Measurements from ENCODE around the gene PSME3IP1.

PSME3IP1 gene

GRCh38 chr16:57143149-57143921, 42.5 kb downstream of the PSME3IP1 start:
- no peak for DNase-seq

GRCh38 chr16:57141822-57142631, 43.8 kb downstream of the PSME3IP1 start:
- no peak for DNase-seq

DNA sequence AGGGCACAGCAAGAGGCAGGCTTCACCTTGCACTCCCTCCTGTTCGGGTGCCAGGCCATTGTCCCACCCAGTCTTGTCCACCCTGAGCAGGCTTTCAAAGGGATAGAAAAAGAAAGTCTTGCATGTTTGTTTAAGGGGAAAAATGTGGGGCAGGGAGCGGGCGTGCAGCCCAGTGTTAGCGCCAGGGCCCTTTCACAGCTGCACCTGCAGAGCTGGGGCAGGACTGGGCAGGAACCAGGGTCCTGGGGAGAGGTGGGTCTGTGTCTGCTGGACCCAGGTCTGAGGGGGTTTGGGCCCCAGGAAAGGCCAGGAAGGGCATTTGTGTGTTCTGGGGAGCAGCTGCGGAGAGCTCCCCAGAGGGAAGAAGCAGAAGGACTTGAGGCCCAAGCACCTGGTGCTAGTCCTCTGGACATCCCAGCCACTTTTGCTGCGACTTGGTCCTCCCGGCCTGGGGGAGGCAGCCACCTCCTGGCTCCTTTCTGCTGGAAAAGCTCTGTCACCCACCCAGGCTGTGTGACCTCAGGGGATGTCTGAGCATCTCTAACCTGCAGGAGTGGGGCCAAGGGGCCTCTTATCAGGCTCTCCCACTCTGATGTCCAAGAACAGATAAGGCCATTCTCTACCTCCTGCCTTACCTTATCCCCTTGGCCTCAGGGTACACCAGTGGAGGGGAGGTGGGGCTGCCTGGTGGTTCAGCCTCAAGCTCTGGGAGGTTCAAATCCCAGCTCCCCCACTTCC, 44.7 kb downstream of the PSME3IP1 start:
- no peak for DNase-seq

- no peak for DNase-seq
Observed at GRCh38 chr16:57138281-57138935, 47.4 kb downstream of the PSME3IP1 start.

DNA sequence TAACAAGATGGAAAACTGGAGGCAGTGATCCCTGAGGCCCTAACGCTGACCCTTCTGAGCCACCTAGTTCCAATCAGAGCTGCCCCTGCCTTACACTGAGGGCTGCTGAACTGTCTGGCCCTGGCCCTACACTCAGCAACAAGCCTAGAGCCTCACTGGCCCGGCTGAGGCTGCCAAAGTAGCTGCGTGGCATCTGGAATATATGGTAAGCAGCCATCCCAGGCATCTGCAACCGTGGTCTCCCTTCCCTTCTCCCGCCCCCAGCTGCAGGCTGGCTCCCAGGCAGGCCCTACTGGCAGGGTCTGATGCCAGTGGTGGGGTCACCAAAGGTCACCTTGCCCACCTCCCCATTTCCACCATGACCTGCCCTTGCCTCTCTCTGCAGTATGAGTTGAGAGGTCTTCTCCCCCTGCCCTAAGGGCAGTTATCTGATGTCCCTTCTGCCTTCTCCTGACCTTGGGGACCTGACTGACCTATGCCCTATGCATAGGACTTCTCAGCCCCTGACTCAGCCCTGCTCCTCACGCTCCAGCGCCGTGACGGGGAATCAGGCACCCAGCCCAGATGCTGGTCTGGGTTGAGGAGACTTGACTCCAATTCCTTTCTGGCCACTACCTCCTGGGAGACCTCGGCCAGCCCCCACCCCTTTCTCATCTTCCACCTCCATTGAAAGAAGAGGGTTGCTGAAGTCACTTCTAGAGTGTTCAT, 48.1 kb downstream of the PSME3IP1 start:
- no peak for DNase-seq

DNA sequence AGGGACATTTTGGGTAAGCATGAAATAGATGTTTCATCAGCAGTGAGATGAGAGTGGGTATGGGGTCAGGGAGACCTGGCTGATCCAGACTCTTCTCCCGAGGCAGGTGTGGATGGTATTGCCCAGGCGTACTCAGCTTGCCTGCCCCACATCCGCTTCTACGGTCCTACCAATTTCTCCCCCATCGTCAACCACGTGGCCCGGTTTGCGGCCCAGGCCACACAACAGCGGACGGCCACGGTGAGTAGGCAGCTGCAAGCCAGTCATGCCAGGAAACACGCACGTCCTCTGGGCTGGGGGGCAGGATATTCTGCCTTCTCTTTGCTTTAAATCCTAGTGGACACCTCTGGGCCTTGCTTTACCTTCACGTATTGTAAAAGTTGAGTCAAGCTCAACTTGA, 48.8 kb downstream of the PSME3IP1 start:
- no peak for DNase-seq

DNA sequence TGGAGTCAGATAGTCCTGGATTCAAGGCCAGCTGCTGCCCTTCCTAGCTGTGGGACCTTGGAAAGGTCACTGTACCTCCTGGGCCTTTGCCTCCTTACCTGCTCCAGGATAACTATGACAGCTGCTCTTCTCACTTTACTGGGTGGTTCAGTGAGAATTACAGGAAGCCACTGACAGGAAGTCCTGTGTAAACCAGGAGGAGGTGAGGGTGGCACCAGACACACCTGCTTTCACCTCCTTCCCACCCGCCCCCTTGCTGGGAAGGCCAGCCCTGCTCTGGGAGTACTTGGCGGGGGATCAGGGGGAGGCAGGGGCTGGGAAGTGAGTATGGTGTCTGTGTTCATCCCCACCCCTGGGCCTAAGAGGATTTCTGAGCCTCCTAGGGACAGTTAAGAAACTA, 50.9 kb downstream of the PSME3IP1 start:
- no peak for DNase-seq

DNA sequence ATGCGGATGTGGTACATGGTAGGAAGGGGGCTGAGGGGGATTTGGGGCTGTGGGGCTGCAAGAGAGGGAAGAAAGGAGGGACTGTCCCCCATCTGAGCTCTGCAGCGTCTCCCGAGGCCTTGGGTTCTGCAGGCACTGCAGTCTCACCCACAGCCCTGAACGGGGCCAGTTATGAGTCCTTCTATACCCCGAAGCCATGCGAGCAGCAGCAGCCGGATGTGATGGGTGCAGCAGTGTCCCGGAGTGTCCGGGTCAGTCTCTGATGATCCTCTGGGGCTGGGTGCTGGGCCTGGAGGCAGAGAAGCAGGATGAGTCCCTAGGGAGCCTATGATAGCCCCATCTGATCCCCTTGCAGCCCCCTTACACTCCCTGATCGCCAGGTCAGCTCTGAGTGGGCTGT, 52.0 kb downstream of the PSME3IP1 start:
- DNase-seq: no peak

DNA sequence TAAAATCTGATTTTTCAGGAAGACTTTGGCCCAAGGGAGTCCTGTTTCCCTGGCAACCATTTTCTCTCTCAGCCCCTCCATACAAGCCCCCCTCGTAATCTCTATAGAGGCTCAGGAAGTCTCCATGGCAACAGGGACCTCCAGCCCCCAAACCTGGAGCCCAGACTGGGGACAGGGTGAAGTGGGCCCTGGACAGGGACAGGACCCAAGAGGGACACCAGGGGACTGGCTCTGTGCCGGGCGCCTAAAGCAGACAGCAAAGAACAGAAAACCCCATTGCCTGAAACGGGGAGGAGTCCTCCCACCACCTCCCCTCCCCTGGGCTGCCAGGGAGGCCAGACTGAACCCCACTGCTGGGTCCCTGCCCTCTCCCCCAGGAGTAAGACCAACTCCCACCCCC, 52.8 kb downstream of the PSME3IP1 start:
- no peak for DNase-seq

GRCh38 chr16:57132470-57132869, 53.4 kb downstream of the PSME3IP1 start:
- DNase-seq: no peak

DNA sequence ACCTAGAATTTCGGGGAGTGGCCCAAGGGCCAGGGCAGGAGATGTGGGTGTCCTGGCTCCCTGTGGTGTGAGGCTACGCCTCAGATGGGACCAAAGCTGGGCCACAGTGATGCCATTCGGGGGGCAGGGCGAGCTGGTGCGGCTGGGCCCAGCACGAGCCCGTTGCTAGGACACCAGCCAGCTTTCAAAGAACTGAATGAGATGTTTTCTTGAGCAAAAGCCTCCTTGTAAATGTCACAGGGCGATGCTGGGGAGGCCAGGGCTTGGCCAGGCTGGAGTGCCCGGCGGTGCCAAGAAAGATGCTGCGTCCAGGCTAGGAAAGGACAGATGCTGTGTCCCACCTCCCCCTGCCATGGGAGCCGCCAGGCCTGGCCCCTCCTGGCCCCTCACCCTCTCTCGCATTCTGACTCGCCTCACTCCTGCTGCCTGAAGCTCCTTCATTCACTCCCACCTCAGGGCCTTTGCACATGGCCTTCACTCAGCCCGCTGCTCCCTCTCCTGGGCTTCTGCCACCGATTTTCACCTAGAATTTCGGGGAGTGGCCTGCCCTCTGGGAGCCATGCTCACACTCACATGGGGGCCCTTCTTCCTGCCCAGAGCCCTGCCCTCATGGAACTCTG, 54.4 kb downstream of the PSME3IP1 start:
- no peak for DNase-seq

DNA sequence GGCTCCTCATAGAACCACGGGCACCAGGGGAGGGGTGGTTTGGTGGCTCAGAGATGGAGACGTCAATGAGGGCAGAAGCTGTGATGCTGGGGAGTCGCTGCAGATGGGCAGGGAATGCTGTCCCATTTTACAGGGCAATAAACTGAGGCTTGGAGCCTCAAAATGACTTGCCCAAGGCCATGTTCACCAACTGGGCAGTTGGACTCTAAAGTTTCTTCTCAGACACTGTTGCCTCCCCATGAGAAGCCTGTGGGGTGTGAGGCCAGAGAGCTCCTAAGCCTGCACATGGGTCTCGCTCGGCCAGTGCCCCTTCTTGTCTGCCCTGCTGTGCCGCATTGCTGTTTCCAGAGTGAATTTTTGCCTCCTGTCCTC, 54.9 kb downstream of the PSME3IP1 start:
- no peak for DNase-seq

DNA sequence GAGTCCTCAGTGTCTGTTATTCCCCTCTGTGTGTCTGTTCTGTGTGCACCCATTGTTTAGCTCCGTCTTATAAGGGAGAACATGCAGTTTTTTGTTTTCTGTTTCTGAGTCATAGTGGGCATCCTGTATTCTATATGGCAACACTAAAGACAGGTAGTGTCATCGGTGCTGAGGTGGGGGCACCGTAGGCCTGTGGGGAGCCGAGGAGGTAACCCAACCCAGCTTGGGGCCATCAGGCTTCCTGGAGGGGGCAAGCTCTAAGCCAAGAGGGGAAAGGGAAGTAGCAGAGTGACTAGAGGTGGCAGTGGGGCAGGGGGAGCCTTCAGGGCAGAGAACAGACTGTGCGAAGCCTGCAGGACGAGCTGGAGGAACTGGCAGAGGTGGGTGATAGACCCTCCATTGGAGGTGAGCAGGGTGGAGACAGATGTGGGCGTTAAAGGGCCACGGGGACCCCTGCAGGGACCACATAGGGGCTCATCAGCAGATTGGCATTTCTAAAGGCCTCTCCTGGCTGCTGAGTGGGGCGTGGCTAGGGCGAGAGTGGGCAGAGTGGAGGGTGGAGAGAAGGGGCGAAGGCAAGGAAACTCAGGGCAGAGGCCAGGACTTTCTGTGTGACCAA, 57.0 kb downstream of the PSME3IP1 start:
- no peak for DNase-seq

GRCh38 chr16:57127836-57128235, 58.0 kb downstream of the PSME3IP1 start:
- DNase-seq: no peak

GRCh38 chr16:57127037-57127763, 58.6 kb downstream of the PSME3IP1 start:
- no peak for DNase-seq

- DNase-seq: no peak
Observed at GRCh38 chr16:57126411-57126810, 59.4 kb downstream of the PSME3IP1 start.

DNA sequence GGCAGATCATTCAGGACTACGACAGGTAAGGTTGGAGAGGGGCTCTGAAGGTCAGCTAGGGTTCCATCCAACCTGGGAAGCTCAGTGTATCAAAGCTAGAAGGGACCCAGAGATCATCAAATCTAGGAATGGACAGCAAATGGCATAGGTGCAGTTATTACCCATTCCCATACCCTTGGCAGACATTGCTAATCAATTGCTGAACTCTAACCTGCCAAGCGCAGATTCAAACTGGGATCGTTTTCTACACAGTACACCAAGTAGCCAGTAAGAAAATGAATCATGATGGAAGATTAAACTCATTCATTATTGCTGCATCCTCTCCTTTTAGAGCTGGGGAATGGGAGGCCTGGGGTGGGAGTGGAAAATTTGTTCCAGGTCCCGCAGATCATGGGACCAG, 59.9 kb downstream of the PSME3IP1 start:
- no peak for DNase-seq

- DNase-seq: no peak
Observed at GRCh38 chr16:57125376-57125775, 60.5 kb downstream of the PSME3IP1 start.

GRCh38 chr16:57123974-57124674, 61.7 kb downstream of the PSME3IP1 start:
- no peak for DNase-seq
